HepG2 (cell line): ENCODE measurements around the gene GATC. TPM values are rescaled to one million over a fixed set of nuclear protein-coding genes. Genes with fewer than 3 reads are reported as not detected.

Source experiments
- GATA4 ChIP-seq: sonication (generic); IDR thresholded peaks from 2 replicates; pipeline ENCODE4 v1.6.1; 2016; ENCODE audit warnings: antibody characterized with exemption, low read depth, borderline replicate concordance
- RBM22 ChIP-seq: fragments of 200-400 bp; formaldehyde crosslinking; optimal IDR thresholded peaks from 2 replicates; pipeline ENCODE3; 2017; ENCODE audit warnings: mild to moderate bottlenecking, low read length, moderate library complexity
- STAT6 ChIP-seq: sonication (generic); formaldehyde crosslinking; IDR thresholded peaks from 2 replicates; pipeline ENCODE4 v1.4.0; 2020; ENCODE audit warnings: missing genetic modification reagents, mild to moderate bottlenecking, borderline replicate concordance
- U2AF2 ChIP-seq: fragments of 200-400 bp; formaldehyde crosslinking; IDR thresholded peaks from 2 replicates; pipeline ENCODE4 v1.6.1; 2017; ENCODE audit warnings: low read depth, mild to moderate bottlenecking, low read length
- ZNF121 ChIP-seq: sonication (generic); formaldehyde crosslinking; IDR thresholded peaks from 2 replicates; pipeline ENCODE4 v1.5.0; 2020; ENCODE audit warnings: mild to moderate bottlenecking, missing genetic modification reagents
- ZNF318 ChIP-seq: sonication (generic); formaldehyde crosslinking; IDR thresholded peaks from 2 replicates; pipeline ENCODE4 v1.4.0; 2020; ENCODE audit warnings: mild to moderate bottlenecking, missing genetic modification reagents
- ZNF749 ChIP-seq: sonication (generic); formaldehyde crosslinking; IDR thresholded peaks from 2 replicates; pipeline ENCODE4 v1.8.0; 2022; ENCODE audit warnings: mild to moderate bottlenecking, missing genetic modification reagents, moderate library complexity, borderline replicate concordance
- ZNF816 ChIP-seq: sonication (generic); formaldehyde crosslinking; IDR thresholded peaks from 2 replicates; pipeline ENCODE4 v1.8.0; 2022; ENCODE audit warnings: missing genetic modification reagents, mild to moderate bottlenecking, borderline replicate concordance
- polyA plus RNA-seq, 8 experiments: library from polyadenylated mRNA; depleted of rRNA in 3 of 8; stranded (reverse) in 7 of 8; unstranded in 1 of 8; fragments of >200 nt; fragmentation: Illumina TruSeq in 4 of 8; extraction: Trizol in 4 of 8; gene quantifications; 2 replicates each; pipeline versions ENCODE4 v1.2.1 to v1.2.3, GENCODE V29; 2011 to 2016; ENCODE audit warnings: low read depth in 4 of 8, missing spikeins in 1 of 8, mixed read lengths in 1 of 8; ENCODE audit not compliant: insufficient read depth in 1 of 8
- total RNA-seq, 5 experiments: library from RNA; depleted of rRNA; stranded (reverse); fragments of >200 nt; fragmentation: Illumina TruSeq; extraction: Trizol; gene quantifications; 2 replicates each; pipeline ENCODE4 v1.2.3, GENCODE V29; 2016; ENCODE audit warnings: low read depth in 1 of 5
- TF ChIP-seq, protein P1 (sequence below): sonication (generic); formaldehyde crosslinking; IDR thresholded peaks from 2 replicates; pipeline ENCODE4 v1.4.0; 2020; ENCODE audit warnings: mild to moderate bottlenecking, missing genetic modification reagents
- TF ChIP-seq, protein P2 (sequence below): sonication (generic); formaldehyde crosslinking; IDR thresholded peaks from 2 replicates; pipeline ENCODE4 v1.4.0; 2020; ENCODE audit warnings: low read depth, mild to moderate bottlenecking, missing genetic modification reagents

The GATC gene
- total and polyA plus RNA-seq, 2 of the 13 experiments (the other 11 are each of a cell fraction or from before 2014, with no cell fraction given): 17.7 to 29.7 TPM

- TF ChIP-seq ZNF318 (CRISPR knock-in tag): no peak
- no peak for TF ChIP-seq U2AF2
- TF ChIP-seq, protein P1, sequence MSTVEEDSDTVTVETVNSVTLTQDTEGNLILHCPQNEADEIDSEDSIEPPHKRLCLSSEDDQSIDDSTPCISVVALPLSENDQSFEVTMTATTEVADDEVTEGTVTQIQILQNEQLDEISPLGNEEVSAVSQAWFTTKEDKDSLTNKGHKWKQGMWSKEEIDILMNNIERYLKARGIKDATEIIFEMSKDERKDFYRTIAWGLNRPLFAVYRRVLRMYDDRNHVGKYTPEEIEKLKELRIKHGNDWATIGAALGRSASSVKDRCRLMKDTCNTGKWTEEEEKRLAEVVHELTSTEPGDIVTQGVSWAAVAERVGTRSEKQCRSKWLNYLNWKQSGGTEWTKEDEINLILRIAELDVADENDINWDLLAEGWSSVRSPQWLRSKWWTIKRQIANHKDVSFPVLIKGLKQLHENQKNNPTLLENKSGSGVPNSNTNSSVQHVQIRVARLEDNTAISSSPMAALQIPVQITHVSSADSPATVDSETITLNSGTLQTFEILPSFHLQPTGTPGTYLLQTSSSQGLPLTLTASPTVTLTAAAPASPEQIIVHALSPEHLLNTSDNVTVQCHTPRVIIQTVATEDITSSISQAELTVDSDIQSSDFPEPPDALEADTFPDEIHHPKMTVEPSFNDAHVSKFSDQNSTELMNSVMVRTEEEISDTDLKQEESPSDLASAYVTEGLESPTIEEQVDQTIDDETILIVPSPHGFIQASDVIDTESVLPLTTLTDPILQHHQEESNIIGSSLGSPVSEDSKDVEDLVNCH (CRISPR knock-in tag): no peak
- no peak for TF ChIP-seq ZNF816 (CRISPR knock-in tag)
- TF ChIP-seq GATA4: no peak
- TF ChIP-seq, protein P2, sequence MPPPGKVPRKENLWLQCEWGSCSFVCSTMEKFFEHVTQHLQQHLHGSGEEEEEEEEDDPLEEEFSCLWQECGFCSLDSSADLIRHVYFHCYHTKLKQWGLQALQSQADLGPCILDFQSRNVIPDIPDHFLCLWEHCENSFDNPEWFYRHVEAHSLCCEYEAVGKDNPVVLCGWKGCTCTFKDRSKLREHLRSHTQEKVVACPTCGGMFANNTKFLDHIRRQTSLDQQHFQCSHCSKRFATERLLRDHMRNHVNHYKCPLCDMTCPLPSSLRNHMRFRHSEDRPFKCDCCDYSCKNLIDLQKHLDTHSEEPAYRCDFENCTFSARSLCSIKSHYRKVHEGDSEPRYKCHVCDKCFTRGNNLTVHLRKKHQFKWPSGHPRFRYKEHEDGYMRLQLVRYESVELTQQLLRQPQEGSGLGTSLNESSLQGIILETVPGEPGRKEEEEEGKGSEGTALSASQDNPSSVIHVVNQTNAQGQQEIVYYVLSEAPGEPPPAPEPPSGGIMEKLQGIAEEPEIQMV (CRISPR knock-in tag): no peak
- TF ChIP-seq ZNF749 (CRISPR knock-in tag): no peak
- no peak for TF ChIP-seq ZNF121
- no peak for TF ChIP-seq RBM22
- TF ChIP-seq STAT6 (CRISPR knock-in tag): no peak
Measured at GRCh38 chr12:120453060-120453750, 7.0 kb downstream of the GATC start (continued).
